Prostate gland (tissue), 2 donors: Measurements from ENCODE around the gene GAB3. TPM values are rescaled to one million over a fixed set of nuclear protein-coding genes. Genes with fewer than 3 reads are reported as not detected.

Source experiments
- DNase-seq: peaks from one replicate; pipeline ENCODE4 v3.0.0-alpha.2; 2019; ENCODE audit warnings: low spot score
- H3K27ac ChIP-seq, 2 donors: fragments of 200-600 bp; sonication (generic); 2 replicates each; pipeline ENCODE4 v1.5.1; 2017 to 2019
- H3K27me3 ChIP-seq: fragments of 200-600 bp; sonication (generic); replicated peaks from 2 replicates; pipeline ENCODE4 v1.5.1; 2019; ENCODE audit not compliant: insufficient read depth
- H3K36me3 ChIP-seq, 2 donors: fragments of 200-600 bp; sonication (generic); 1 replicate in 1 of 2; 2 replicates in 1 of 2; pipeline versions ENCODE4 v1.5.1 to v1.8.1; 2017 to 2019
- H3K4me1 ChIP-seq: fragments of 200-600 bp; sonication (generic); replicated peaks from 2 replicates; pipeline ENCODE4 v1.5.1; 2019
- H3K4me3 ChIP-seq, 2 donors: fragments of 200-600 bp; sonication (generic); 2 replicates each; pipeline ENCODE4 v1.5.1; 2017 to 2019
- H3K9me3 ChIP-seq: fragments of 200-600 bp; sonication (generic); 2 replicates; pipeline ENCODE4 v1.5.1; 2017
- POLR2A ChIP-seq: fragments of 450-650 bp; IDR thresholded peaks from one replicate; pipeline ENCODE4 v1.6.1; 2016; ENCODE audit warnings: antibody characterized with exemption, mild to moderate bottlenecking
- POLR2AphosphoS5 ChIP-seq: sonication (generic); formaldehyde crosslinking; IDR thresholded peaks from one replicate; pipeline ENCODE4 v1.6.1; 2017; ENCODE audit warnings: antibody characterized with exemption
- WGBS: methylation state at CpG from one replicate; pipeline ENCODE4 v1.1.5; 2018; 5-methylcytosine and 5-hydroxymethylcytosine counted together
- intact Hi-C: fragments of 100-400 bp; cut with DNase I; formaldehyde crosslinking; loops from one replicate; pipeline ENCODE4 v1.14.2; 2022
- total RNA-seq, 2 donors: library from RNA; depleted of rRNA; stranded (reverse); fragments of >200 nt; gene quantifications; one replicate each; pipeline ENCODE4 v1.1.0, GENCODE V29; 2016
- TF ChIP-seq, protein P1 (sequence below), 4 experiments: fragments of 200-600 bp in 2 of 4; fragments of 450-650 bp in 2 of 4; sonication (generic) in 2 of 4; IDR thresholded peaks; 1 replicate in 3 of 4; 2 replicates in 1 of 4; pipeline ENCODE4 v1.5.1; 2016 to 2019; ENCODE audit warnings: antibody characterized with exemption in 4 of 4, mild to moderate bottlenecking in 2 of 4, moderate library complexity in 2 of 4

The GAB3 gene
- total RNA-seq, 2 donors from 2014 or later = 1.5 to 12.8 TPM

DNA sequence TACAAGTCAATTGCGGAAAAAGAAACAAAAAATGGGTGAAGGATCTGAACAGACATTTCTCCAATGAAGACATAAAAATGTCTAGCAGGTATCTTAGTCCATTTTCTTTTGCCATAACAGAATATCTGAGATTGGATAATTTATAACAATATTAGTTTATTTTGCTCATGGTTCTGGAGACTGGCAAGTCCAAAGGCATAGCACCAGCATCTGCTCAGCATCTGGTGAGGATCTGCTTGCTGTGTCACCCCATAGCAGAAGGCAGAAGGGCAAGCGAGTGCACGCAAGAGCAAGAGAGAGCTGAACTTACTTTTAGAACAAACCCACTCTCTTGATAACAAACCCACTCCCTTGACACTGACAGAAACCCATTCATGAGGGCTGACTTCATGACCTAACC lies 29.7 kb downstream of the GAB3 start:
- H3K4me3 ChIP-seq = no peak overlapping the region
- intact Hi-C loops = no loop called here

DNA sequence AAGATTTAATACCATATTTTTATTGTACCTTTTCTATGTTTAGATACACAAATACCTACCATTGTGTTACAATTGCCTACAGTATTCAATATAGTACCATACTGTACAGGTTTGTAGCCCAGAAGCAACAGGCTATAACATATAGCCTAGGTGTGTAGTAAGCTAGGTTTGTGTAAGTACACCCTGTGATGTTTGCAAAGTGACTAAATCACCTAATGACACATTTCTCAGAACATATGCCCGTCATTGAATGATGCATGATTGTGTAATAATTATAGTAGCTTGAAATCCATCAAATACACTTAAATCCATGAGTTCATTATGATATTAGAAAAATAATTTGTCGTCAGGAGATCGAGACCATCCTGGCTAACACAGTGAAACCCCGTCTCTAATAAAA lies 30.8 kb downstream of the GAB3 start:
- TF ChIP-seq, protein P1, sequence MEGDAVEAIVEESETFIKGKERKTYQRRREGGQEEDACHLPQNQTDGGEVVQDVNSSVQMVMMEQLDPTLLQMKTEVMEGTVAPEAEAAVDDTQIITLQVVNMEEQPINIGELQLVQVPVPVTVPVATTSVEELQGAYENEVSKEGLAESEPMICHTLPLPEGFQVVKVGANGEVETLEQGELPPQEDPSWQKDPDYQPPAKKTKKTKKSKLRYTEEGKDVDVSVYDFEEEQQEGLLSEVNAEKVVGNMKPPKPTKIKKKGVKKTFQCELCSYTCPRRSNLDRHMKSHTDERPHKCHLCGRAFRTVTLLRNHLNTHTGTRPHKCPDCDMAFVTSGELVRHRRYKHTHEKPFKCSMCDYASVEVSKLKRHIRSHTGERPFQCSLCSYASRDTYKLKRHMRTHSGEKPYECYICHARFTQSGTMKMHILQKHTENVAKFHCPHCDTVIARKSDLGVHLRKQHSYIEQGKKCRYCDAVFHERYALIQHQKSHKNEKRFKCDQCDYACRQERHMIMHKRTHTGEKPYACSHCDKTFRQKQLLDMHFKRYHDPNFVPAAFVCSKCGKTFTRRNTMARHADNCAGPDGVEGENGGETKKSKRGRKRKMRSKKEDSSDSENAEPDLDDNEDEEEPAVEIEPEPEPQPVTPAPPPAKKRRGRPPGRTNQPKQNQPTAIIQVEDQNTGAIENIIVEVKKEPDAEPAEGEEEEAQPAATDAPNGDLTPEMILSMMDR (IDR thresholded peaks at IDR 0.05) = no peak
- Histone ChIP-seq H3K27me3 (no peaks in the 10 kb centered on the region), H3K9me3 (no peaks in the 10 kb centered on the region), H3K27ac (no peak overlapping the region), H3K4me3 (no peak overlapping the region), H3K4me1 (no peaks in the 10 kb centered on the region), H3K36me3 (no peaks in the 10 kb centered on the region)
- 92% methylated on average over 4 of the region's 4 CpGs for WGBS
- no peak for DNase-seq
- intact Hi-C loops = no loop called here

More for the DNA sequence above, 29.7 kb downstream of the GAB3 start:
- no peaks in the 10 kb centered on the region for H3K4me1 ChIP-seq
- no peaks in the 10 kb centered on the region for H3K27me3 ChIP-seq
- H3K27ac ChIP-seq = no peak overlapping the region
- H3K36me3 ChIP-seq = no peaks in the 10 kb centered on the region
- H3K9me3 ChIP-seq = no peaks in the 10 kb centered on the region
- no peak for DNase-seq
- 100% methylated on average over 3 of the region's 3 CpGs for WGBS
- no peak for TF ChIP-seq POLR2AphosphoS5
- TF ChIP-seq, protein P1 (IDR thresholded peaks at IDR 0.05) = no peak
- no peak for TF ChIP-seq POLR2A

DNA sequence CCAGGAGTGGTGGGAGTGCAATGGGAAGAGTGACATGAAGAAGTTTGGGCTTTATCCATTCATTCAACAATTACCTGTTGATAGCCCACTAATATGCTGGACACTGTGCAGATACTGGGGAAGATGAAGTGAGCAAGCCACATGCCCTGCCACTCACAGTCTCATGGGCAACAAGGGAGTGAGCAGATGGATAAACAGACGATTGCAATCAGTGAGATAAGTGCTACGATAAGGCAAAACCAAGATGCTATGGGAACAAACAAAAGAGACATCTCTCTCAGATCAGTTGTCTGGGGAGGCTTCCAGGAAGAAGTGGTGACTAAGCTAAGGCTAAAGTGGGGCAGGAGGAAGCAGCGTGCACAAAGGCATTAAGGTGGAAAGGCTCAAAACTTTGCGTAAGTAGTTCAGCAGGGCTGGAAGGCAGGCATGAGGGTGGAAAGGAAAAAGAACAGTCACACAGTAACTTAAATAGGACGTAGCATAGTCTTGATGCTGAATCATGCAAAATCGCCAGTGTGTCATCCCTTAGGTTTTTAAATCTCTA lies 31.7 kb downstream of the GAB3 start:
- no peak overlapping the region for H3K27ac ChIP-seq
- H3K4me3 ChIP-seq = no peak overlapping the region
- no peaks in the 10 kb centered on the region for H3K36me3 ChIP-seq
- H3K27me3 ChIP-seq = no peaks in the 10 kb centered on the region
- WGBS = 79% methylated on average over 6 of the region's 6 CpGs
- no peaks in the 10 kb centered on the region for H3K4me1 ChIP-seq
- DNase-seq = no peak
- no peaks in the 10 kb centered on the region for H3K9me3 ChIP-seq
- intact Hi-C loops = no loop called here
- TF ChIP-seq, protein P1 (IDR thresholded peaks at IDR 0.05) = no peak
- no peak for TF ChIP-seq POLR2AphosphoS5
- TF ChIP-seq POLR2A = no peak

DNA sequence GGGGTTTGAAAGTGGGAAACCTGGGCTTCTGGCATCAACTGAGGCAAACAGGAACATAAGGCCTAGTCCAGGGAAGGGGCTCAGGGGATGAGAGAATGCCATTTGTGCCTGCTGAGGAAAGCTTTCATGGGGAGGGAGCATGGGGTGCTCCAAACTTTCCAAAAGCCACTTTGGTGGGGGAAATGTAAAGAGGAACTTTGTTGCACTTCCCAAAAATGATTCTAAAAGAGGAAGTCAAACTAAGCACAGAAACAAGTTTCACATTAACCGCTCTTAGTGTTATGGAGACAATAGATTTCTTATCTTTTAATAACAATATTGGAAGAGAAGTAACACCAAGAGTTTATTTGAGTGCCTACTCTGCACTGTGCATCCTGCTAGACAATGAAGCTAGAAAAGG lies 32.3 kb downstream of the GAB3 start:
- no peaks in the 10 kb centered on the region for H3K9me3 ChIP-seq
- TF ChIP-seq POLR2A (no peak), POLR2AphosphoS5 (no peak)
- TF ChIP-seq, protein P1 (IDR thresholded peaks at IDR 0.05) = no peak
- no peaks in the 10 kb centered on the region for H3K27me3 ChIP-seq
- H3K36me3 ChIP-seq = no peaks in the 10 kb centered on the region
- H3K27ac ChIP-seq = no peak overlapping the region
- no peaks in the 10 kb centered on the region for H3K4me1 ChIP-seq
- 92% methylated on average over 1 of the region's 1 CpG for WGBS
- no peak overlapping the region for H3K4me3 ChIP-seq
- no peak for DNase-seq
- intact Hi-C loops = no loop called here

DNA sequence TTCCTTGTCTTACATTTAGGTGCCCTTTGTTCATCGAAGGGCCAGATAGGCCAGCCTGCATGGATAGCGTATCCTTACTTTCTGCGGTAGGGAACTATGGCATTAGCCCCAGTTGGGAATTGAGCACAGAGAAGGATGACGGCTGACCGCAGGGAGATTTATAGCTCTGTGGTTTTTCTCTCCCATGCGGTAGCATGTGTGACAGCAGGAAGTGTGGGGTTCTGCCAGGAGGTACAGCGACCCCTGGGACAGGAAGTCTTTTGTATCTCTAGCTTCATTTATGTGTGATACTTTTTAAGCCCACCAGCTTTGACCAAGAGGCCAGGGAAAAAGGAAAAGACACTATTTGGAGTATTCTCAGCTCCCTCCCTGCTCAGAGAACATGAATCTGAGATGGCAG lies 33.1 kb downstream of the GAB3 start:
- intact Hi-C loops = no loop called here
- Histone ChIP-seq H3K27ac (no peak overlapping the region), H3K27me3 (no peaks in the 10 kb centered on the region), H3K9me3 (no peaks in the 10 kb centered on the region), H3K4me3 (no peak overlapping the region), H3K4me1 (no peaks in the 10 kb centered on the region), H3K36me3 (no peaks in the 10 kb centered on the region)
- no peak for DNase-seq
- 47% methylated on average over 7 of the region's 7 CpGs for WGBS
- TF ChIP-seq POLR2A = no peak
- no peak for TF ChIP-seq POLR2AphosphoS5
- TF ChIP-seq, protein P1 (IDR thresholded peaks at IDR 0.05) = no peak
